BJ (cell line): ENCODE measurements around the gene S100Z. TPM values are rescaled to one million over a fixed set of nuclear protein-coding genes. Genes with fewer than 3 reads are reported as not detected.
"Not testable (repeated sequence)": the region's sequence is repeated elsewhere in the genome, so short reads cannot be mapped to it uniquely, and the experiment has no call there.

ENCODE experiments used
- CTCF ChIA-PET: fragments of 350-600 bp; formaldehyde crosslinking; extraction: SDS; loops from one replicate; lab custom pipeline; 2021; ENCODE audit warnings: antibody characterized with exemption, inconsistent platforms; lab: Yijun Ruan, JAX
- POLR2A ChIA-PET: fragments of 300-600 bp; sonication (Branson Sonifier 250); formaldehyde crosslinking; extraction: SDS; loops from one replicate; lab custom pipeline; 2021; ENCODE audit warnings: antibody characterized with exemption; lab: Charles Lee
- DNase-seq: peaks from one replicate; pipeline ENCODE4 v3.0.0-alpha.2; 2011; ENCODE audit warnings: low read depth
- H3K27me3 ChIP-seq: 2 replicates; pipeline ENCODE4 v1.6.0; 2011; ENCODE audit warnings: low read length; ENCODE audit not compliant: control insufficient read depth, insufficient read depth
- H3K36me3 ChIP-seq: 2 replicates; pipeline ENCODE4 v1.5.1; 2011; ENCODE audit warnings: low read length; ENCODE audit not compliant: control insufficient read depth, insufficient read depth
- H3K4me3 ChIP-seq: 2 replicates; pipeline ENCODE4 v1.5.1; 2011; ENCODE audit warnings: low read depth, mild to moderate bottlenecking, control low read depth, low read length
- polyA plus RNA-seq: library from polyadenylated mRNA; depleted of rRNA; stranded (reverse); fragments of >200 nt; gene quantifications from 2 replicates; pipeline ENCODE4 v1.2.3, GENCODE V29; 2011
- TF ChIP-seq, protein P1 (sequence below): IDR thresholded peaks from 2 replicates; pipeline ENCODE4 v1.5.1; 2011; ENCODE audit warnings: low read depth, mild to moderate bottlenecking, control low read depth, inconsistent platforms, low read length, moderate library complexity; ENCODE audit not compliant: insufficient read depth

The S100Z gene
- polyA plus RNA-seq, 1 experiment = not detected

DNA sequence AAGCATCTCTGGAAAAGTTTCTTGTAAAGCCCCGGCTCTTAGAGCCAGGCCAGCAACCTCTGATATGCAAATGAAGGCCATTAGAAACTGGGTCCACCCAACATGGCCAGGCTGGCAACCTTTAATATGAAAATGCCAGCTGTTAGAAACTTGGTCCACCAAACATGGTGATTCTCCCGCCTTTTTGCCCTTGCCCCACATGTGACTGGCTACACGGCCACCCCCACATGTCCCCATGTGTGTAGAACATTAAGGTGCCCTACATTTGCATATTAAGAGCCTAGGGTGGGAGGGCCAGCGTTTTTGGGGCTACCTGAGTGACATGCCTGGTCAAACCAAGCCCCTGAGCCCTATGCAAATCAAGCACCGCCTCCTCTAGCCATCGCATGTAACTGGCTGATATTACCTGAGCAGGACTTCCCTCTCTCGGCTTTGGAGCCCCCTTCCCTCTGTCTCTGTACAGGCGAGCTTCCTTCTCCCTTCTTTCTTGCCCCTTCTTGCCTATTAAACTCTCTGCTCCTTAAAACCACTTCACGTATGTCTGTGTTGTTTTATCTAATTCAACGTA, 39.0 kb downstream of the S100Z start:
- TF ChIP-seq, protein P1, sequence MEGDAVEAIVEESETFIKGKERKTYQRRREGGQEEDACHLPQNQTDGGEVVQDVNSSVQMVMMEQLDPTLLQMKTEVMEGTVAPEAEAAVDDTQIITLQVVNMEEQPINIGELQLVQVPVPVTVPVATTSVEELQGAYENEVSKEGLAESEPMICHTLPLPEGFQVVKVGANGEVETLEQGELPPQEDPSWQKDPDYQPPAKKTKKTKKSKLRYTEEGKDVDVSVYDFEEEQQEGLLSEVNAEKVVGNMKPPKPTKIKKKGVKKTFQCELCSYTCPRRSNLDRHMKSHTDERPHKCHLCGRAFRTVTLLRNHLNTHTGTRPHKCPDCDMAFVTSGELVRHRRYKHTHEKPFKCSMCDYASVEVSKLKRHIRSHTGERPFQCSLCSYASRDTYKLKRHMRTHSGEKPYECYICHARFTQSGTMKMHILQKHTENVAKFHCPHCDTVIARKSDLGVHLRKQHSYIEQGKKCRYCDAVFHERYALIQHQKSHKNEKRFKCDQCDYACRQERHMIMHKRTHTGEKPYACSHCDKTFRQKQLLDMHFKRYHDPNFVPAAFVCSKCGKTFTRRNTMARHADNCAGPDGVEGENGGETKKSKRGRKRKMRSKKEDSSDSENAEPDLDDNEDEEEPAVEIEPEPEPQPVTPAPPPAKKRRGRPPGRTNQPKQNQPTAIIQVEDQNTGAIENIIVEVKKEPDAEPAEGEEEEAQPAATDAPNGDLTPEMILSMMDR = no peak
- Histone ChIP-seq H3K4me3 (no peak overlapping the region), H3K27me3 (peaks cover 5% of the 10 kb centered on the region), H3K36me3 (no peaks in the 10 kb centered on the region)
- ChIA-PET CTCF (interaction anchor here (0.9 kb wide), 1 partner anchor 19 kb away, joined by 3 read pairs; no protein-coding TSS in a partner anchor), POLR2A (no interaction called here)
- no peak for DNase-seq

- POLR2A ChIA-PET = no interaction called here
- no peaks in the 10 kb centered on the region for H3K36me3 ChIP-seq
- TF ChIP-seq, protein P1 = no peak
- DNase-seq = no peak
- no peak overlapping the region for H3K4me3 ChIP-seq
- CTCF ChIA-PET = no interaction called here
- peaks cover 5% of the 10 kb centered on the region for H3K27me3 ChIP-seq
Observed at GRCh38 chr5:76893294-76893693, 43.5 kb downstream of the S100Z start.

- H3K4me3 ChIP-seq = no peak overlapping the region
- ChIA-PET CTCF (interaction anchor here (1.0 kb wide), 1 partner anchor 120 kb away, joined by 3 read pairs; no protein-coding TSS in a partner anchor), POLR2A (no interaction called here)
- no peaks in the 10 kb centered on the region for H3K36me3 ChIP-seq
- H3K27me3 ChIP-seq = peaks cover 5% of the 10 kb centered on the region
- DNase-seq = no peak
- TF ChIP-seq, protein P1 = no peak
Observed at GRCh38 chr5:76896196-76896595, 46.4 kb downstream of the S100Z start.

DNA sequence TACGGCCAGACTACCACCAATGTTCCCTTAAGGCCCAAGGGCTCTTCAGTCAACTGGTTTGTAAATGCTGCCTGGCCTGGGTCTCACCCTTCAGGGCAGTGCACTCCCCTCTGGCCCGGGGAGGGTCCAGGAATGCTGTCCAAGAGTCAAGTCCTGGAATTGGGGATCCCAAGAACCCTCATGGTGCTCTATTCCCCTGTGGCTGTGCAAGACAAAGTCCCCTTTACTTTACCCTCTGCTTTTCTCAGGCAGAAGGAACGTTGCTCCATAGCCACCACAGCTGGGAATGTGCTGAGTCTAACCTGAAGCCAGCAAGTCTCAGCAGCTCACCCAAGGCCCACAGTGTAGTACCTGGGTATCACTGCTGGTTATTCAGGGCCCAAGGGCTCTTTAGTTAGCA, 51.7 kb downstream of the S100Z start:
- ChIA-PET POLR2A (no interaction called here), CTCF (no interaction called here)
- H3K27me3 ChIP-seq = no peaks in the 10 kb centered on the region
- no peak overlapping the region for H3K4me3 ChIP-seq
- no peaks in the 10 kb centered on the region for H3K36me3 ChIP-seq
- TF ChIP-seq, protein P1 = no peak
- DNase-seq = no peak

DNA sequence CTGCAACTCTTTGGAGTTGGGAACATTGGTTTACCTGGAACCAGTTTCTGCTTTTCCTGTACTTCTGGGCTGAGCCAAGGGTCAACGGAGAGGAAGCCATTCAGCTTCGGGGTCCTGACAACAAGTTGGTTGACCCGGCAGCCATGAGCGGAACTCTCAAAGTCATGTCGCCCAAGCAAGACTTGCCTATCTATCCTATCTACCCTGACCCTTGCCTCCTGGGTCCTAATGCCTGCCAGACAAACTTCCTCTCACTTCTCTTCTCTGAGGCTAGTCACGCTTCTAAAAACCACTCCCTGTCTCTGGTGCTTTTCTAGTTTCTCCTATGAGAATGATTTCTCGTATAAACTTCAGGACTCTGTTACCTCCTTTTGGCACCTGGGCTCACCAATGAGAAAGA, 58.4 kb downstream of the S100Z start:
- POLR2A ChIA-PET = no interaction called here
- TF ChIP-seq, protein P1 = no peak

DNA sequence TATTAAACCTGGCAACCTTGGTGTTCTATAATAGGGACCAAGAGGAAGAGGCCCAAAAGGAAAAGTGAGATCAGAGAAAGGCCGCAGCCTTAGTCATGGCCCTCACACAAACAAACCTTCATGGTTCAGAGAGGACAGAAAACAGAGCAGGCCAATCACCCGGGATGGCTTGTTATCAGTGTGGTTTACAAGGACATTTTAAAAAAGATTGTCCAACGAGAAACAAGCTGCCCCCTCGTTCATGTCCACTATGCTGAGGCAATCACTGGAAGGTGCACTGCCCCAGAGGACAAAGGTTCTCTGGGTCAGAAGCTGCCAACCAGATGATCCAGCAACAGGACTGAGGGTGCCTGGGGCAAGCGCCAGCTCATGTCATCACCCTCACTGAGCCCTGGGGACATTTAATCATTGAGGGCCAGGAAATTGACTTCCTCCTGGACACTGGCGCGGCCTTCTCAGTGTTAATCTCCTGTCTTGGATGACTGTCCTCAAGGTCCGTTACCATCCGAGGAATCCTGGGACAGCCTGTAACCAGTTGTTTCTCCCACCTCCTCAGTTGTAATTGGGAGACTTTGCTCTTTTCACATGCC, 60.6 kb downstream of the S100Z start:
- H3K27me3 ChIP-seq, CTCF ChIA-PET, H3K4me3 ChIP-seq, H3K36me3 ChIP-seq, DNase-seq, POLR2A ChIA-PET: not testable (repeated sequence)

More for the DNA sequence above, 58.4 kb downstream of the S100Z start:
- CTCF ChIA-PET = no interaction called here
- no peak overlapping the region for H3K4me3 ChIP-seq
- no peaks in the 10 kb centered on the region for H3K27me3 ChIP-seq
- DNase-seq = no peak
- H3K36me3 ChIP-seq = no peaks in the 10 kb centered on the region

DNA sequence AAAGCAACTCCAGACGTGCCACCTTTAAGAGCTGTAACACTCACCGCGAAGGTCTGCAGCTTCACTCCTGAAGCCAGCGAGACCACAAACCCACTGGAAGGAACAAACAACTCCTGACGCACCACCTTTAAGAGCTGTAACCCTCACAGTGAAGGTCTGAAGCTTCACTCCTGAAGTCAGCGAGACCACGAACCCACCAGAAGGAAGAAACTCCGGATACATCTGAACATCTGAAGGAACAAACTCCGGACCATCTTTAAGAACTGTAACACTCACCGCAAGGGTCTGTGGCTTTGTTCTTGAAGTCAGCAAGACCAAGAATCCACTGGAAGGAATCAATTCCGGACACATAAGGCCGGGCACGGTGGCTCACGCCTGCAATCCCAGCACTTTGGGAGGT, 64.9 kb downstream of the S100Z start:
- DNase-seq, CTCF ChIA-PET: not testable (repeated sequence)

More for the DNA sequence above, 64.9 kb downstream of the S100Z start:
- H3K4me3 ChIP-seq, H3K36me3 ChIP-seq, POLR2A ChIA-PET, H3K27me3 ChIP-seq: not testable (repeated sequence)
